BLaER1 treated with 17β-estradiol and CSF1 and Interleukin-3, amounts not matched to agents 10 nM and 100 nM (cell line): ENCODE measurements around the gene ENTHD1.

Source experiments
- H3K27ac ChIP-seq, 11 experiments: shearing (Covaris generic); formaldehyde crosslinking; 2 replicates each; pipeline ENCODE4 v1.8.1; 2022
- H3K27me3 ChIP-seq, 11 experiments: shearing (Covaris generic); formaldehyde crosslinking; 2 replicates each; pipeline ENCODE4 v1.8.1; 2022
- H3K36me3 ChIP-seq, 11 experiments: shearing (Covaris generic); formaldehyde crosslinking; 2 replicates each; pipeline ENCODE4 v1.8.1; 2022
- H3K4me1 ChIP-seq, 10 experiments: shearing (Covaris generic); formaldehyde crosslinking; 2 replicates each; pipeline ENCODE4 v1.8.1; 2022
- H3K4me2 ChIP-seq, 11 experiments: shearing (Covaris generic); formaldehyde crosslinking; 2 replicates each; pipeline ENCODE4 v1.8.1; 2022
- H3K4me3 ChIP-seq, 10 experiments: shearing (Covaris generic); formaldehyde crosslinking; 2 replicates each; pipeline ENCODE4 v1.8.1; 2022
- H3K9ac ChIP-seq, 11 experiments: shearing (Covaris generic); formaldehyde crosslinking; 2 replicates each; pipeline ENCODE4 v1.8.1; 2022
- H3K9me3 ChIP-seq, 11 experiments: shearing (Covaris generic); formaldehyde crosslinking; replicated peaks in 1 of 11; 2 replicates each; pipeline ENCODE4 v1.8.1; 2022
- H4K20me1 ChIP-seq, 11 experiments: shearing (Covaris generic); formaldehyde crosslinking; 2 replicates each; pipeline ENCODE4 v1.8.1; 2022
- Cebpa-rat ChIP-seq, 11 experiments: shearing (Covaris generic); IDR thresholded peaks; 2 replicates each; pipeline ENCODE4 v1.8.1; 2022

The ENTHD1 gene

GRCh38 chr22:39718206-39718605, 175.4 kb downstream of the ENTHD1 start:
- H3K27ac ChIP-seq = no peak overlapping the region; a peak in 1 of 22 replicates
- H3K9me3 ChIP-seq = no peaks in the 10 kb centered on the region
- no peak for TF ChIP-seq Cebpa-rat (IDR thresholded peaks at IDR 0.05)
- H3K36me3 ChIP-seq = no peaks in the 10 kb centered on the region
- no peak overlapping the region for H3K9ac ChIP-seq
- no peak overlapping the region for H3K4me2 ChIP-seq
- H3K4me3 ChIP-seq = no peak overlapping the region
- peaks cover 0 to 8% (median 0%) of the 10 kb centered on the region in 11 experiments; a peak in 1 of 22 replicates for H4K20me1 ChIP-seq
- peaks cover 0 to 6% (median 2%) of the 10 kb centered on the region in 10 experiments; a peak in 15 of 20 replicates for H3K4me1 ChIP-seq
- H3K27me3 ChIP-seq = no peaks in the 10 kb centered on the region

- no peak overlapping the region for H3K4me2 ChIP-seq
- TF ChIP-seq Cebpa-rat (IDR thresholded peaks at IDR 0.05) = no peak
- no peaks in the 10 kb centered on the region for H3K36me3 ChIP-seq
- H3K4me1 ChIP-seq = peaks cover 0 to 15% (median 11%) of the 10 kb centered on the region in 10 experiments; a peak in 16 of 20 replicates
- no peak overlapping the region for H3K4me3 ChIP-seq
- no peak overlapping the region for H3K9ac ChIP-seq
- no peaks in the 10 kb centered on the region for H3K9me3 ChIP-seq
- H3K27ac ChIP-seq = no peak overlapping the region
- no peaks in the 10 kb centered on the region for H3K27me3 ChIP-seq
- peaks cover 0 to 8% (median 0%) of the 10 kb centered on the region in 11 experiments; a peak in 1 of 22 replicates for H4K20me1 ChIP-seq
These were observed 176.5 kb downstream of the ENTHD1 start for GRCh38 chr22:39717099-39717498.

GRCh38 chr22:39716534-39716933, 177.0 kb downstream of the ENTHD1 start:
- H3K4me1 ChIP-seq = peaks cover 0 to 15% (median 11%) of the 10 kb centered on the region in 10 experiments; a peak in 16 of 20 replicates
- H3K36me3 ChIP-seq = no peaks in the 10 kb centered on the region
- H4K20me1 ChIP-seq = peaks cover 0 to 8% (median 0%) of the 10 kb centered on the region in 11 experiments; a peak in 1 of 22 replicates
- TF ChIP-seq Cebpa-rat (IDR thresholded peaks at IDR 0.05) = no peak
- H3K27ac ChIP-seq = no peak overlapping the region
- H3K27me3 ChIP-seq = no peaks in the 10 kb centered on the region
- H3K4me3 ChIP-seq = no peak overlapping the region
- no peak overlapping the region for H3K9ac ChIP-seq
- H3K4me2 ChIP-seq = no peak overlapping the region
- H3K9me3 ChIP-seq = no peaks in the 10 kb centered on the region

GRCh38 chr22:39715778-39716495, 177.6 kb downstream of the ENTHD1 start:
- H3K36me3 ChIP-seq = no peaks in the 10 kb centered on the region
- no peaks in the 10 kb centered on the region for H3K27me3 ChIP-seq
- TF ChIP-seq Cebpa-rat (IDR thresholded peaks at IDR 0.05) = no peak
- H3K27ac ChIP-seq = no peak overlapping the region
- H3K4me2 ChIP-seq = no peak overlapping the region
- H3K9ac ChIP-seq = no peak overlapping the region
- no peak overlapping the region for H3K4me3 ChIP-seq
- peaks cover 0 to 8% (median 0%) of the 10 kb centered on the region in 11 experiments; a peak in 1 of 22 replicates for H4K20me1 ChIP-seq
- no peaks in the 10 kb centered on the region for H3K9me3 ChIP-seq
- peaks cover 0 to 15% (median 11%) of the 10 kb centered on the region in 10 experiments; a peak in 16 of 20 replicates for H3K4me1 ChIP-seq

GRCh38 chr22:39714321-39714720, 179.2 kb downstream of the ENTHD1 start:
- no peaks in the 10 kb centered on the region for H3K9me3 ChIP-seq
- H3K27me3 ChIP-seq = no peaks in the 10 kb centered on the region
- H3K36me3 ChIP-seq = no peaks in the 10 kb centered on the region
- no peak overlapping the region for H3K27ac ChIP-seq
- no peak overlapping the region for H3K4me3 ChIP-seq
- no peak overlapping the region for H3K9ac ChIP-seq
- no peak for TF ChIP-seq Cebpa-rat (IDR thresholded peaks at IDR 0.05)
- peaks cover 0 to 17% (median 11%) of the 10 kb centered on the region in 10 experiments; a peak in 16 of 20 replicates for H3K4me1 ChIP-seq
- H4K20me1 ChIP-seq = peaks cover 0 to 8% (median 0%) of the 10 kb centered on the region in 11 experiments; a peak in 1 of 22 replicates
- no peak overlapping the region for H3K4me2 ChIP-seq

GRCh38 chr22:39713799-39714290, 179.7 kb downstream of the ENTHD1 start:
- Histone ChIP-seq H3K9ac (no peak overlapping the region), H3K4me1 (peaks cover 0 to 17% (median 11%) of the 10 kb centered on the region in 10 experiments; a peak in 16 of 20 replicates), H3K27me3 (no peaks in the 10 kb centered on the region), H3K4me2 (no peak overlapping the region), H3K4me3 (no peak overlapping the region), H3K36me3 (no peaks in the 10 kb centered on the region), H4K20me1 (peaks cover 0 to 8% (median 0%) of the 10 kb centered on the region in 11 experiments; a peak in 1 of 22 replicates), H3K27ac (no peak overlapping the region), H3K9me3 (no peaks in the 10 kb centered on the region)
- TF ChIP-seq Cebpa-rat (IDR thresholded peaks at IDR 0.05) = no peak

- peak overlapping the region in 2 of 11 experiments; percentile 0 to 24; a peak in 2 of 22 replicates for H3K9ac ChIP-seq
- peaks cover 0 to 20% (median 12%) of the 10 kb centered on the region in 10 experiments; a peak in 16 of 20 replicates for H3K4me1 ChIP-seq
- H3K27ac ChIP-seq = no peak overlapping the region
- peak overlapping the region in 9 of 11 experiments; percentile 10 to 71 (median 50); a peak in 16 of 22 replicates for H3K4me2 ChIP-seq
- no peak overlapping the region for H3K4me3 ChIP-seq
- TF ChIP-seq Cebpa-rat (IDR thresholded peaks at IDR 0.05) = no peak
- H4K20me1 ChIP-seq = peaks cover 0 to 8% (median 0%) of the 10 kb centered on the region in 11 experiments; a peak in 1 of 22 replicates
- no peaks in the 10 kb centered on the region for H3K9me3 ChIP-seq
- H3K36me3 ChIP-seq = no peaks in the 10 kb centered on the region
- no peaks in the 10 kb centered on the region for H3K27me3 ChIP-seq
These were observed 180.6 kb downstream of the ENTHD1 start for GRCh38 chr22:39712751-39713525.

- 0 out of 22 replicates have a peak overlapping the region, but pooled peaks of 1 of the 11 experiments have one; percentile 0 for H3K9ac ChIP-seq
- H3K4me3 ChIP-seq = no peak overlapping the region
- no peak overlapping the region for H3K27ac ChIP-seq
- no peaks in the 10 kb centered on the region for H3K27me3 ChIP-seq
- peak overlapping the region in 3 of 11 experiments; percentile 57 to 71 (median 57); a peak in 5 of 22 replicates for H3K4me2 ChIP-seq
- no peak for TF ChIP-seq Cebpa-rat (IDR thresholded peaks at IDR 0.05)
- no peaks in the 10 kb centered on the region for H3K9me3 ChIP-seq
- no peaks in the 10 kb centered on the region for H3K36me3 ChIP-seq
- peaks cover 0 to 29% (median 18%) of the 10 kb centered on the region in 10 experiments; a peak in 16 of 20 replicates for H3K4me1 ChIP-seq
- peaks cover 0 to 8% (median 0%) of the 10 kb centered on the region in 11 experiments; a peak in 2 of 22 replicates for H4K20me1 ChIP-seq
These were observed 181.5 kb downstream of the ENTHD1 start for GRCh38 chr22:39712081-39712480.
